Mesenteric fat pad (tissue), 1 donor: ENCODE measurements around the gene CADM1. TPM values are rescaled to one million over a fixed set of nuclear protein-coding genes. Genes with fewer than 3 reads are reported as not detected.
A peak's percentile ranks its signal among the peaks of the same experiment; 100 is the strongest.

ENCODE experiments used
- DNase-seq: peaks from one replicate; pipeline ENCODE4 v3.0.0-alpha.2; 2020; ENCODE audit warnings: low spot score
- total RNA-seq: library from RNA; stranded (reverse); fragmentation: NEBNext Ultra II Directional; extraction: Animal tissue kit (Norgen Biotek cat#: 25700); gene quantifications from one replicate; pipeline ENCODE4 v1.2.1, GENCODE V29; 2021
- donor health status: DM: yes; HTN: yes; CAD: no.

Gene CADM1
- total RNA-seq, 1 donor from 2014 or later = 14.8 TPM

DNA sequence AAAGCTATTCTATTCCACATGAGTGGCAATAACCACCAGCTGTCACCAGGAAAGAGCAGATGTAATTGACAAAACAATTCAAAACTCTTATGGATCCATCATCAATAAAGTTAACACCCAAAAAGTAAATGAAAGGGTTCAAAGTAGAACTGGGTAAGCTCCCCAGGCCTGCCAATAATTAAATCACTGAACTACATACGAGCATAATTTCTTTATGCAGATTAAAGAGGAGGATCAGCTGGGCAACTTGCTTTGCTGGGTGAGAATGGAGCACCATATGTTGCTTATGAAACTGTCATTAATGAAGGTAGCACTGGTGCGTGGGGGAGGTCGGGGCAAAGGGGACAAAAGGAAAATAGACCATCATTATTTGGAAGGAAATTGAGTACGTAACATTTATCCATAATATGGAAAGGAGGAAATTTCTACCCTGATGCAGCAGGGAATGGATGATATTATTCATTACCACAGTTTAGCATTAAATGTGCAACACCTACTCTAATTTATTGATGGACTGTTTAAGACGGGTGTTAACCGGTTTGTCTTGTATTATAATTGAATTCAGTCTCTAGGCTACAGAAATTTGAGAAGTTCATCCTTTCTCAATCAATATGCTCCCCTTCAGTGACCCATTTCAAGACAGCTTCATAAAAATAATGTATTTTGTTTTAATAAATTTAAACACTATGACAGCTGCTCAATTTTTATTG, 315.9 kb downstream of the CADM1 start:
- no peak for DNase-seq

DNA sequence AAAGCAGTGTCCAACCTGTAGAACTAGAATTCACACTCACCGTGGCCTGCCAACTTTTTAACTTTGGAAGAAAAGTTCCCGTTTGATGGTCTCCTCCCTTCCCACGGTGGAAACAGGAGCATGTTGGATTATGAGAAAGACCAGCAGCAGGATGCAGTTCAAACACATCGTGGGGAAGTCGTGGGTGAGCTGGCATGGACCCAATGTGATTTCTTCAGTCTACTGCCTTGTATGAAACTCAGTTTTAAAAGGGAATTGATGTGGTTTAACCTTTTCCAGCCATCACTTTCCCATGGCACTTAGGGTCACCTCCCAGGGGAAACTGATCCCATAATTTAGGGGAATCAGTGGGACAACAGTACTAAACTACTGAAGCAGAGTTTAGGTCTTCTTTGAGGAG, 318.3 kb downstream of the CADM1 start:
- no peak for DNase-seq

- DNase-seq = no peak
Measured at GRCh38 chr11:115185507-115185906, 318.7 kb downstream of the CADM1 start.

DNA sequence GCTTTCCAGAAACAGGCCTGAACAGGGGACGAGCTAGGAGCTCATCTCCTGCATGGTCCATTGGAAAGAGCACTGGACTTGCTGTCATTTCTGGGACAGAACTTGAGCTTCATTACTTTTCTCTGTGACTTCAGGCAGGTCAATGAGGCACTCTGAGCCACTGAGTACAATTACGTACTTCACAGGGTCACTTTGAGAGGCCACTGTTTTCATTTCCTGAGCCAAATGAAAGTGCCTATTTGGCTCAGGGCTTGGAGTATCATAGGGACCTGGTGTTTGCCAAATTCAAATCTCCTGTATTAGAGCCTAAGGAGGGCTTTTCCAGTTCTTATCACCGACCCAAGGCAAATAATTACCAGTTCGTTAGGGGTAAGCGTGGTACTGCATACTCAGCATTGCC, 319.3 kb downstream of the CADM1 start:
- no peak for DNase-seq

GRCh38 chr11:115183830-115184229, 320.4 kb downstream of the CADM1 start:
- DNase-seq = no peak

DNA sequence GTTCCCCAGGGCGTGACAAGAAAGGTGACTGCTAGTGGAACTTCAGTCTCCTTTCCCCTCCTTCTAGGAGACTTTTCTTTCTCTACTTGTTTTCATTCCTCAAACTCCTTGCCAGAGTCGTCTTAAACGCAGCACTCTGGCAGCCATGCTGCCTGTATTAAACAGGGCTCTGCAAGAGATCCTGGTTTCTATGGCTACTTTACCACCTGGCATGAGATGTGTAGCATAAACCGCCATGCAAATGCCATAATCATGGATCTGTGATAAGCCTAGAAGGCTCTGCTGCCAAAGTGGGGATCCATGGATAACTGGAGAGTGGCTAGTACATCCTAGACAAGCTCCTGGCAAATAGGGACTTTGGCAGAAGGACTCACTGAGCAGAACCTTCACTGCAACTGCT, 321.1 kb downstream of the CADM1 start:
- no peak for DNase-seq

- no peak for DNase-seq
Measured at GRCh38 chr11:115182282-115182955, 321.8 kb downstream of the CADM1 start.

DNA sequence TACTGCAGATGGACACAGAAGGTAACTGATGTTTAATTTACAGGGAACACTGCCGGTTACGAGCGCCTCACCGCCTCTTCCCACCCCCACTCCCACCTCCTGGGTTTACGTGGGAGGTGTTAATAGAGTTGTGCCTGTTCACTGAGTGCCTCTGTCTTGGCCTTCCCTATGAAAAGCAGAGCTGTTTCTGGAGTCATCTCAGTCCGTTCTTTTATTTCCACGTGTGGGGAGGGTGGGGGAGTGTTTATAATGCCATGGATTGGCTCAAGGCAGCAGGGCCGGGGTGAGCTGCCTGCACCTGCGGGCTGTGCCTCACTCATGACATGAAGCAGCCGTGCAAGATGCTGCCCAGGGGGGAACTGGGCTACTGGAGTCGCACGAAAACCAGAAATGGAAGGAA, 322.7 kb downstream of the CADM1 start:
- no peak for DNase-seq

GRCh38 chr11:115180272-115180671, 323.9 kb downstream of the CADM1 start:
- DNase-seq = no peak

DNA sequence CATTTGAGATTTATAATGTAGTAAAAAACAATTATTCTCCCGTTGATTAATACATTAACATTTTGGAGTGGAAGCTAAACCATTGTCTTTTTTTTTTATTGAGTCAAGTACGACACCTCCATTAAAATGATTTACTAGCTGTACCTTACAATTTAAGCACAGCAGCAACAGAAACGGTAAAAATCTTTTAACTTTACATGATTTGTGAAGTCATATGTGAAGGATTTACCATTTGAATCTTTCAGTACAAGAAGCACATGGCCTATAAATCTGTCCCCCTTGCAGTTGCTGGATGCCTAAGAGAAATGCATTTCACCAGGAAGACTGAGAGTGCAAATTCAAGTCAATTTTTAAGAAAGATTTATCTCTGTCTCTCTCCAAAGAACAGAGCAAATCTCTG, 324.6 kb downstream of the CADM1 start:
- no peak for DNase-seq

- DNase-seq = no peak
Measured at GRCh38 chr11:115178705-115179104, 325.5 kb downstream of the CADM1 start.

DNA sequence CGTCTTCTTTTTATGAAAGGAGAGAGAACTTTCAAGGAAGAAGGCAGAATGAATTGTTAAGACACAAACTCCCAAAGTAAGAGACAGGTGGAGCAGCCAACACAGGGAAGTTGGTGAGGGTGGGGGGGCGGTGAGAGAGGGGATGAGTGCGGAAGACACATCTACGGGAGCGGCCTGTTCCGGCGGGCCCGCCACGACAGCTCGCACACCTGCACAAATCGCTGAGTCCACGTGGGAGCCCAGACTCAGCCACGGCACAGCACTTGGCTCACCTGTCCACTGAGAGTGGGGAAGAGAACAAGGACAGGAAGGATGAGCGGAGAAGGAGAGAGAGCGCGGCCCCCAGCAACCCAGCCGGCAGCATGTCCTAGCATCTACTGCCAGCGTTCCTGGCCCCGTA, 331.1 kb downstream of the CADM1 start:
- no peak for DNase-seq

- DNase-seq = no peak
Measured at GRCh38 chr11:115170133-115170815, 333.9 kb downstream of the CADM1 start.

DNA sequence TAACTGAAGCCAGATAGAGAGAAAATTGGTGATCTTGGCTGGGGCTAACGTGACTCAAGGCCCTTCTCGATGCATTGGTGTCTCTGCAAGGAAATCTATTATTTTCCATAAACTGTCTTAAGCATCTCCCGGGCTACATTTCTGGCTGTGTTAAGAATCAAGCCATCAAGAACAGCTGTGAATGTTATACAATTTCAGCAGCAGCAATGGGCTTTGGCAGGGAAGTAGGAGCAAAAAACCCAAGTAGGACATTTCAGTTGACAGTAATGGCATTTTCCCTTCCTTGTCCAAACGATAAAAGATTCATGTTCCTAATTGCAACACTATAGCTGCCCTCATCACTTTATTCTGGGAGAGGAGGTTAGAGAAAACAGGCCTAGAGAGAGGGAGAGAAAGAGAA, 335.0 kb downstream of the CADM1 start:
- no peak for DNase-seq

DNA sequence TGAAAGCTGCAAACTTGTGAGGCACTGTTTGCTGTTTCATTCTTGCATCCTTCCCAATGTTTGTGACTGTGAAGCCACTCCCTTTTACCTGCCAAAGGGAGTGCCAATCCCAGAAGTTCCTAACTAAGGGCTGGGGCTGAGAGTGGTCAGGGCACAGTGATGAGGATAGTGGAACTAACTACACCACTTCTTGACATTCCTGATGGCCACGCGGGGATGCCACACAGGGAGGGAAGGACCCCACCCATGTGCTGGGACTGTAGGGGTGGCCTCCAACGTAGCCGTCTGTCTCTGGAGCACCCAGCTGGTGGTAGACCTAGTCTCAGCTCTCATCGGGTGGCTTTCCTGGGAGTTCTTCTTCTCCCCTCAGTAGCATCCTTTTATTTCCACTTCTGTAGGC, 335.5 kb downstream of the CADM1 start:
- DNase-seq = peak; percentile 37

GRCh38 chr11:115168229-115168671, 336.0 kb downstream of the CADM1 start:
- DNase-seq = peak; percentile 55

DNA sequence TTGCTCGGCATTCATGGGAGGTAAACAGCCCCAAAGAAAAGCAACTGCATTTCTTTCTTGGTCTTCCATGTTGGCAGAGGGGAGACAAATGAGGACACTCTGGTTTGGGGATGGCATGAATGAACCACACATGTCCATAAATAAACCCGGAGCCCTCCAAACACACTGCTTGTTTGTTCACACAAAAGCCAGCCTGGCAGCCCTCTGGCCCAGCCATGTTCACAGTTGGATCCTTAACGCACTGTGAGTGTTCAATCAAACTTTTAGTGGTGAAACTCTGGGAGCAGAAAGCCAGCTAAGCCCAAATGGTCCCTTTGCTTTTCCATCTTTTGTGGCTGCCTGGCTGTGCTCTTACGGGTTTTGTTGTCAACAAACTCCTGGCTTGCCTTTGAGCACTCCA, 336.8 kb downstream of the CADM1 start:
- DNase-seq = peak; percentile 41

DNA sequence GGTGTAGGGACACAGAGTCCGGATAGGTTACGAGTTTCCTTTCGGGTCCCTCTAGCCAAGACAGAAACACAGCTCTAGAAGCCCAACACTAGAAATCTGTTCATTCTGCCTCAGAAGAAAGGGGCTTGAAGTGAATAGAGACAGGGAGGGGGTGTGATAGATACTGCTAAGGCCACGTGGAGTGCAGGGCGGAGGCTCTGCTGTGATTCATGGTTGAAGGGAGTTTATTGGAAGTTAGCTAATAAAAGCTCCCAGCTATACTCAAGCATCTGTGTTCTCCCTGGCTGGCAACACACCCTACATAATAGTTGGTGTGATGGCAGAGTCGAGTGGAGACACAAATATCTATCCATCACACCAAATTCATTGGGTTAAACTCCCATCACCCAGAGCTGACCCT, 337.4 kb downstream of the CADM1 start:
- DNase-seq = no peak

- peak; percentile 57 for DNase-seq
Measured at GRCh38 chr11:115164774-115165173, 339.4 kb downstream of the CADM1 start.

- DNase-seq = peak; percentile 6
Measured at GRCh38 chr11:115162919-115163318, 341.3 kb downstream of the CADM1 start.

- peak; percentile 45 for DNase-seq
Measured at GRCh38 chr11:115161876-115162275, 342.3 kb downstream of the CADM1 start.

- DNase-seq = no peak
Measured at GRCh38 chr11:115159207-115159606, 345.0 kb downstream of the CADM1 start.
